KBM-7 (cell line): Measurements from ENCODE around the gene MOV10L1.
"Not testable (repeated sequence)": the region's sequence is repeated elsewhere in the genome, so short reads cannot be mapped to it uniquely, and the experiment has no call there.

Experiments used
- DNase-seq: peaks from one replicate; pipeline ENCODE4 v3.0.0-alpha.2; 2015
- in situ Hi-C: fragments of 300-500 bp; cut with MboI; formaldehyde crosslinking; loops from 2 replicates; pipeline ENCODE4 v1.14.3; 2020; ENCODE audit warnings: low sequenced_read_pairs, low pct_unique_long_range_greater_than_20kb, mixed read lengths

Gene MOV10L1

GRCh38 chr22:50192436-50193204, 102.8 kb downstream of the MOV10L1 start:
- in situ Hi-C loops: no loop called here
- peak; percentile 45 for DNase-seq

GRCh38 chr22:50193621-50194020, 103.8 kb downstream of the MOV10L1 start:
- in situ Hi-C loops: no loop called here
- DNase-seq: no peak

GRCh38 chr22:50194037-50194805, 104.4 kb downstream of the MOV10L1 start:
- DNase-seq: no peak
- in situ Hi-C loops: no loop called here

GRCh38 chr22:50196256-50196655, 106.5 kb downstream of the MOV10L1 start:
- in situ Hi-C loops: no loop called here
- DNase-seq: no peak

GRCh38 chr22:50197000-50197800, 107.4 kb downstream of the MOV10L1 start:
- in situ Hi-C loops: no loop called here
- no peak for DNase-seq

- in situ Hi-C loops: no loop called here
- DNase-seq: no peak
Observed at GRCh38 chr22:50197856-50198623, 108.2 kb downstream of the MOV10L1 start.

- in situ Hi-C loops: no loop called here
- DNase-seq: no peak
Observed at GRCh38 chr22:50198624-50199017, 108.8 kb downstream of the MOV10L1 start.

GRCh38 chr22:50199251-50199721, 109.5 kb downstream of the MOV10L1 start:
- DNase-seq: no peak
- in situ Hi-C loops: no loop called here

GRCh38 chr22:50199829-50200460, 110.1 kb downstream of the MOV10L1 start:
- DNase-seq: peak; percentile 45
- in situ Hi-C loops: loop anchor here (10.0 kb wide), 2 partner anchors 45 to 265 kb away; no protein-coding TSS in a partner anchor

GRCh38 chr22:50200461-50201190, 110.8 kb downstream of the MOV10L1 start, which contains the start of gene SELENOO:
TSS of gene SELENOO (plus strand) at chr22:50201011. CDS start at chr22:50201037, 26 bp downstream.
- in situ Hi-C loops: loop anchor here (10.0 kb wide), 2 partner anchors 46 to 266 kb away; no protein-coding TSS in a partner anchor

GRCh38 chr22:50201191-50202129, 111.7 kb downstream of the MOV10L1 start:
- in situ Hi-C loops: loop anchor here (10.0 kb wide), 2 partner anchors 47 to 267 kb away; no protein-coding TSS in a partner anchor
- no peak for DNase-seq

More at GRCh38 chr22:50200461-50201190, 110.8 kb downstream of the MOV10L1 start, which contains the start of gene SELENOO:
- DNase-seq: peak; percentile 80

- no peak for DNase-seq
- in situ Hi-C loops: loop anchor here (10.0 kb wide), 2 partner anchors 47 to 267 kb away; no protein-coding TSS in a partner anchor
Observed at GRCh38 chr22:50202130-50202666, 112.4 kb downstream of the MOV10L1 start.

GRCh38 chr22:50203288-50203687, 113.5 kb downstream of the MOV10L1 start:
- in situ Hi-C loops: loop anchor here (10.0 kb wide), 2 partner anchors 48 to 268 kb away; no protein-coding TSS in a partner anchor
- DNase-seq: no peak

- in situ Hi-C loops: loop anchor here (10.0 kb wide), 2 partner anchors 50 to 270 kb away; no protein-coding TSS in a partner anchor
- DNase-seq: no peak
Observed at GRCh38 chr22:50204571-50204970, 114.8 kb downstream of the MOV10L1 start.

- in situ Hi-C loops: loop anchor here (10.0 kb wide), 2 partner anchors 50 to 270 kb away; no protein-coding TSS in a partner anchor
- DNase-seq: not testable (repeated sequence)
Observed at GRCh38 chr22:50204998-50205397, 115.2 kb downstream of the MOV10L1 start.
